NB4 (cell line): ENCODE results near the gene ATOH8.

Experiments used
- POLR2A ChIP-seq: IDR thresholded peaks from 2 replicates; pipeline ENCODE4 v1.6.1; 2011; ENCODE audit warnings: mild to moderate bottlenecking; ENCODE audit not compliant: insufficient read length; ENCODE audit errors: extremely low read depth
- TF ChIP-seq, protein P1 (sequence below): IDR thresholded peaks from one replicate; pipeline ENCODE4 v1.5.1; 2012; ENCODE audit warnings: low read depth, low read length

DNA sequence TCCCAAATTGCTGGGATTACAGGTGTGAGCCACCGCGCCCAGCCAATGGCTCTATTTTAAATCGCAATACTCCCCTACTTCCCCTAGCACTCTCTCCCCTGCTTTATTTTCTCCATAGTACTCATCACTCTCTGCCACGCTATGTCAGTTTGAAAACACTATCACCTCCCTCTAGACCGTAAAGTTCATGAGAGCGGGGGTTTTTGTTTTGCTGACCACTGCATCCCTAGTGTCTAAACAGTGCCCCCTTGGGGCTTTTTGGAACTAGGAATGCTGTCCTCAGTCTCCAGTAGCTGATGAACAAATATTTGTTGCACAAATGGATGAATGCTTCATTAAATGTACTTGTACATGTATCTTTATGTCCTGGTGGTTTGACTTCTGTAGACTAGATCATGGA is 44.1 kb downstream of the ATOH8 start:
- TF ChIP-seq, protein P1, sequence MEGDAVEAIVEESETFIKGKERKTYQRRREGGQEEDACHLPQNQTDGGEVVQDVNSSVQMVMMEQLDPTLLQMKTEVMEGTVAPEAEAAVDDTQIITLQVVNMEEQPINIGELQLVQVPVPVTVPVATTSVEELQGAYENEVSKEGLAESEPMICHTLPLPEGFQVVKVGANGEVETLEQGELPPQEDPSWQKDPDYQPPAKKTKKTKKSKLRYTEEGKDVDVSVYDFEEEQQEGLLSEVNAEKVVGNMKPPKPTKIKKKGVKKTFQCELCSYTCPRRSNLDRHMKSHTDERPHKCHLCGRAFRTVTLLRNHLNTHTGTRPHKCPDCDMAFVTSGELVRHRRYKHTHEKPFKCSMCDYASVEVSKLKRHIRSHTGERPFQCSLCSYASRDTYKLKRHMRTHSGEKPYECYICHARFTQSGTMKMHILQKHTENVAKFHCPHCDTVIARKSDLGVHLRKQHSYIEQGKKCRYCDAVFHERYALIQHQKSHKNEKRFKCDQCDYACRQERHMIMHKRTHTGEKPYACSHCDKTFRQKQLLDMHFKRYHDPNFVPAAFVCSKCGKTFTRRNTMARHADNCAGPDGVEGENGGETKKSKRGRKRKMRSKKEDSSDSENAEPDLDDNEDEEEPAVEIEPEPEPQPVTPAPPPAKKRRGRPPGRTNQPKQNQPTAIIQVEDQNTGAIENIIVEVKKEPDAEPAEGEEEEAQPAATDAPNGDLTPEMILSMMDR, result peak; percentile 44
- no peak for TF ChIP-seq POLR2A
